CD14-positive monocyte (primary cell): ENCODE data around the gene KIFC3. TPM values are rescaled to one million over a fixed set of nuclear protein-coding genes. Genes with fewer than 3 reads are reported as not detected.

Experiments
- DNase-seq, 3 donors: peaks; one replicate each; pipeline ENCODE4 v3.0.0-alpha.2; 2011 to 2022
- H2AFZ ChIP-seq: 2 replicates; pipeline ENCODE4 v1.6.0; 2012; ENCODE audit warnings: mild to moderate bottlenecking, low read depth, low read length, inconsistent platforms; ENCODE audit not compliant: insufficient read depth, poor library complexity, severe bottlenecking
- H3K27ac ChIP-seq, 2 donors: 1 replicate in 1 of 2; 2 replicates in 1 of 2; pipeline ENCODE4 v1.5.1; 2012 to 2013; ENCODE audit warnings: low read length in 2 of 2, control low read depth in 1 of 2, inconsistent platforms in 1 of 2, low read depth in 1 of 2, mild to moderate bottlenecking in 1 of 2
- H3K27me3 ChIP-seq, 2 donors: one replicate each; pipeline versions ENCODE4 v1.6.0 to v1.6.1; 2011 to 2013; ENCODE audit warnings: low read length in 2 of 2; ENCODE audit not compliant: control insufficient read depth in 2 of 2, insufficient read depth in 2 of 2
- H3K36me3 ChIP-seq, 2 donors: replicated peaks in 1 of 2; 1 replicate in 1 of 2; 2 replicates in 1 of 2; pipeline versions ENCODE4 v1.5.1 to v1.6.1; 2012 to 2013; ENCODE audit warnings: low read length in 2 of 2, control low read depth in 1 of 2, inconsistent platforms in 1 of 2, mild to moderate bottlenecking in 1 of 2; ENCODE audit not compliant: insufficient read depth in 2 of 2, control insufficient read depth in 1 of 2
- H3K4me1 ChIP-seq, 2 donors: 1 replicate in 1 of 2; 2 replicates in 1 of 2; pipeline versions ENCODE4 v1.5.1 to v1.6.1; 2012 to 2013; ENCODE audit warnings: low read length in 2 of 2, control low read depth in 1 of 2, inconsistent platforms in 1 of 2, mild to moderate bottlenecking in 1 of 2, moderate library complexity in 1 of 2; ENCODE audit not compliant: insufficient read depth in 2 of 2, control insufficient read depth in 1 of 2
- H3K4me2 ChIP-seq: replicated peaks from 2 replicates; pipeline ENCODE3; 2012; ENCODE audit warnings: low read length, moderate library complexity, mild to moderate bottlenecking; ENCODE audit not compliant: poor library complexity, severe bottlenecking; ENCODE audit errors: extremely low read depth
- H3K4me3 ChIP-seq, 3 experiments: fragments of 200-600 bp in 1 of 3; sonication (generic) in 1 of 3; replicated peaks in 1 of 3; 1 replicate in 2 of 3; 2 replicates in 1 of 3; pipeline ENCODE4 v1.5.1; 2011 to 2013; ENCODE audit warnings: low read length in 3 of 3, mild to moderate bottlenecking in 3 of 3, control low read depth in 2 of 3, low read depth in 2 of 3, inconsistent platforms in 1 of 3, moderate library complexity in 1 of 3
- H3K79me2 ChIP-seq: 2 replicates; pipeline ENCODE4 v1.6.0; 2012; ENCODE audit warnings: mild to moderate bottlenecking, control low read depth, inconsistent platforms, low read length, moderate library complexity; ENCODE audit not compliant: insufficient read depth
- H3K9ac ChIP-seq: 2 replicates; pipeline ENCODE4 v1.6.0; 2017; ENCODE audit warnings: low read length, mild to moderate bottlenecking; ENCODE audit not compliant: insufficient read depth, poor library complexity, severe bottlenecking
- H3K9me3 ChIP-seq, 2 donors: replicated peaks in 1 of 2; 1 replicate in 1 of 2; 2 replicates in 1 of 2; pipeline versions ENCODE4 v1.5.1 to v1.6.1; 2012 to 2013; ENCODE audit warnings: low read length in 2 of 2, control low read depth in 1 of 2; ENCODE audit not compliant: control insufficient read depth in 1 of 2, insufficient read depth in 1 of 2
- H4K20me1 ChIP-seq: 2 replicates; pipeline ENCODE4 v1.6.0; 2012; ENCODE audit warnings: mild to moderate bottlenecking, low read length, control low read depth, moderate library complexity; ENCODE audit not compliant: insufficient read depth
- H3K27ac Mint-ChIP-seq, 7 donors: one replicate each; pipeline ENCODE4 v1.8.0; 2020; ENCODE audit warnings: mild to moderate bottlenecking in 7 of 7, mixed read lengths in 7 of 7, moderate library complexity in 6 of 7, inconsistent platforms in 2 of 7
- H3K27me3 Mint-ChIP-seq, 3 donors: one replicate each; pipeline ENCODE4 v1.8.0; 2021 to 2022; ENCODE audit warnings: low read depth in 3 of 3, mild to moderate bottlenecking in 3 of 3, mixed read lengths in 3 of 3, moderate library complexity in 3 of 3, inconsistent platforms in 1 of 3
- H3K36me3 Mint-ChIP-seq, 2 donors: one replicate each; pipeline ENCODE4 v1.8.0; 2020; ENCODE audit warnings: mixed read lengths in 2 of 2, inconsistent platforms in 1 of 2, mild to moderate bottlenecking in 1 of 2
- H3K4me1 Mint-ChIP-seq: one replicate; pipeline ENCODE4 v1.8.0; 2020; ENCODE audit warnings: mild to moderate bottlenecking, mixed read lengths
- H3K4me3 Mint-ChIP-seq, 2 donors: one replicate each; pipeline ENCODE4 v1.8.0; 2020; ENCODE audit warnings: mild to moderate bottlenecking in 2 of 2, mixed read lengths in 2 of 2, moderate library complexity in 1 of 2
- H3K9me3 Mint-ChIP-seq, 7 donors: one replicate each; pipeline ENCODE4 v1.8.0; 2020 to 2022; ENCODE audit warnings: mixed read lengths in 7 of 7, mild to moderate bottlenecking in 6 of 7, moderate library complexity in 6 of 7, inconsistent platforms in 2 of 7
- WGBS: methylation state at CpG from one replicate; pipeline ENCODE4 v1.1.5; 2013; ENCODE audit warnings: missing lambda C conversion rate; ENCODE audit not compliant: insufficient coverage; 5-methylcytosine and 5-hydroxymethylcytosine counted together
- intact Hi-C, 2 donors: fragments of 100-400 bp; cut with micrococcal nuclease; formaldehyde crosslinking; loops; one replicate each; pipeline versions ENCODE4 v1.15.0 to v1.15.1; 2023
- polyA plus RNA-seq, 3 donors: library from polyadenylated mRNA; depleted of rRNA in 1 of 3; unstranded in 2 of 3; stranded (reverse) in 1 of 3; fragments of 300-500 nt in 2 of 3; fragments of >200 nt in 1 of 3; fragmentation: Illumina TruSeq in 2 of 3; gene quantifications; 1 replicate in 2 of 3; 2 replicates in 1 of 3; pipeline ENCODE4 v1.2.3, GENCODE V29; 2012 to 2021
- TF ChIP-seq, protein P1 (sequence below): fragments of 200-600 bp; IDR thresholded peaks from one replicate; pipeline ENCODE4 v1.8.0; 2022; ENCODE audit warnings: antibody characterized with exemption, mild to moderate bottlenecking

Gene KIFC3
- polyA plus RNA-seq, 3 donors, result 0.24 to 1.7 TPM; not detected in 1

DNA sequence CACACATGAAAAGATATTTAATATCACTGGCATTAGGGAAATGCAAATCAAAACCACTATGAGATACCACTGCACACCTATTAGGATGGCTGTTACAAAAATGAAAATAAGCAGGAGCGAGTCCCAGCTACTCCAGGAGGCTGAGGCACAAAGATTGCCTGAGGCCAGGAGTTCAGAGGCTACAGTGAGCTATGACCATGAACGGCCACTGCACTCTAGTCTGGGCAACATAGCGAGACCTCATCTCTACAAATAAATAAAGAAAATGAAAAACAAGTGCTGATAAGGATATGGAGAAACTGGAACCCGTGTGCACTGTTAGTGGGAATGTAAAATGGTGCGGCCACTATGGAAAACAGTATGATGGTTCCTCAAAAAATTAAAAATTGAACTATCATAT lies 23.6 kb downstream of the KIFC3 start:
- intact Hi-C loops, result no loop called here
- H3K9me3 ChIP-seq, result no peaks in the 10 kb centered on the region
- H3K27ac ChIP-seq, result no peak overlapping the region

GRCh38 chr16:57775661-57776469 lies 26.4 kb downstream of the KIFC3 start:
- H3K4me3 Mint-ChIP-seq, result no peak overlapping the region
- intact Hi-C loops, result no loop called here

More for the DNA sequence above, 23.6 kb downstream of the KIFC3 start:
- Mint-ChIP-seq H3K4me3 (no peak overlapping the region), H3K36me3 (no peaks in the 10 kb centered on the region), H3K4me1 (no peaks in the 10 kb centered on the region), H3K9me3 (no peaks in the 10 kb centered on the region), H3K27me3 (peaks cover 0 to 3% (median 0%) of the 10 kb centered on the region in 3 donors), H3K27ac (no peak overlapping the region)
- WGBS, result 100% methylated on average over 1 of the region's 5 CpGs
- Histone ChIP-seq H3K27me3 (no peaks in the 10 kb centered on the region), H3K36me3 (no peaks in the 10 kb centered on the region), H3K4me1 (no peaks in the 10 kb centered on the region), H2AFZ (no peak overlapping the region), H3K79me2 (no peaks in the 10 kb centered on the region), H3K9ac (no peak overlapping the region), H4K20me1 (no peaks in the 10 kb centered on the region), H3K4me3 (no peak overlapping the region), H3K4me2 (no peak overlapping the region)
- DNase-seq, result no peak
- TF ChIP-seq, protein P1, sequence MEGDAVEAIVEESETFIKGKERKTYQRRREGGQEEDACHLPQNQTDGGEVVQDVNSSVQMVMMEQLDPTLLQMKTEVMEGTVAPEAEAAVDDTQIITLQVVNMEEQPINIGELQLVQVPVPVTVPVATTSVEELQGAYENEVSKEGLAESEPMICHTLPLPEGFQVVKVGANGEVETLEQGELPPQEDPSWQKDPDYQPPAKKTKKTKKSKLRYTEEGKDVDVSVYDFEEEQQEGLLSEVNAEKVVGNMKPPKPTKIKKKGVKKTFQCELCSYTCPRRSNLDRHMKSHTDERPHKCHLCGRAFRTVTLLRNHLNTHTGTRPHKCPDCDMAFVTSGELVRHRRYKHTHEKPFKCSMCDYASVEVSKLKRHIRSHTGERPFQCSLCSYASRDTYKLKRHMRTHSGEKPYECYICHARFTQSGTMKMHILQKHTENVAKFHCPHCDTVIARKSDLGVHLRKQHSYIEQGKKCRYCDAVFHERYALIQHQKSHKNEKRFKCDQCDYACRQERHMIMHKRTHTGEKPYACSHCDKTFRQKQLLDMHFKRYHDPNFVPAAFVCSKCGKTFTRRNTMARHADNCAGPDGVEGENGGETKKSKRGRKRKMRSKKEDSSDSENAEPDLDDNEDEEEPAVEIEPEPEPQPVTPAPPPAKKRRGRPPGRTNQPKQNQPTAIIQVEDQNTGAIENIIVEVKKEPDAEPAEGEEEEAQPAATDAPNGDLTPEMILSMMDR, result no peak

More at GRCh38 chr16:57775661-57776469, 26.4 kb downstream of the KIFC3 start:
- H3K4me3 ChIP-seq, result no peak overlapping the region
- H3K9me3 ChIP-seq, result no peaks in the 10 kb centered on the region
- TF ChIP-seq, protein P1, result no peak
- H3K9ac ChIP-seq, result no peak overlapping the region
- H3K27ac ChIP-seq, result no peak overlapping the region
- no peaks in the 10 kb centered on the region for H3K36me3 ChIP-seq
- H3K4me2 ChIP-seq, result no peak overlapping the region
- no peaks in the 10 kb centered on the region for H3K79me2 ChIP-seq
- DNase-seq, result no peak
- Mint-ChIP-seq H3K27me3 (peaks cover 0 to 3% (median 0%) of the 10 kb centered on the region in 3 donors), H3K4me1 (no peaks in the 10 kb centered on the region), H3K9me3 (peaks cover 0 to 2% (median 0%) of the 10 kb centered on the region in 7 donors), H3K27ac (no peak overlapping the region), H3K36me3 (no peaks in the 10 kb centered on the region)
- no peaks in the 10 kb centered on the region for H4K20me1 ChIP-seq
- no peak overlapping the region for H2AFZ ChIP-seq
- WGBS, result 84% methylated on average over 20 of the region's 23 CpGs
- no peaks in the 10 kb centered on the region for H3K4me1 ChIP-seq
- H3K27me3 ChIP-seq, result no peaks in the 10 kb centered on the region
